Neural progenitor cell (in vitro differentiated cells): ENCODE results near the gene PPP4R1.

Experiments
- CTCF ChIP-seq: fragments of 200-600 bp; sonication (generic); IDR thresholded peaks from 2 replicates; pipeline ENCODE4 v1.5.1; 2017; ENCODE audit warnings: antibody characterized with exemption, mild to moderate bottlenecking
- EZH2 ChIP-seq: fragments of 200-600 bp; sonication (generic); IDR thresholded peaks from 2 replicates; pipeline ENCODE4 v1.6.1; 2017; ENCODE audit warnings: antibody characterized with exemption, mild to moderate bottlenecking, moderate library complexity
- EZH2phosphoT487 ChIP-seq: fragments of 200-600 bp; sonication (generic); IDR thresholded peaks from 2 replicates; pipeline ENCODE4 v1.6.1; 2017; ENCODE audit warnings: antibody characterized with exemption

- TF ChIP-seq CTCF: no peak
- no peak for TF ChIP-seq EZH2
- no peak for TF ChIP-seq EZH2phosphoT487
Observed at GRCh38 chr18:9642799-9643462, 28.6 kb upstream of the PPP4R1 start.
